ENCODE measurements around the gene LRRC27.
"Not testable (repeated sequence)": the region's sequence is repeated elsewhere in the genome, so short reads cannot be mapped to it uniquely, and the experiment has no call there.

DNA sequence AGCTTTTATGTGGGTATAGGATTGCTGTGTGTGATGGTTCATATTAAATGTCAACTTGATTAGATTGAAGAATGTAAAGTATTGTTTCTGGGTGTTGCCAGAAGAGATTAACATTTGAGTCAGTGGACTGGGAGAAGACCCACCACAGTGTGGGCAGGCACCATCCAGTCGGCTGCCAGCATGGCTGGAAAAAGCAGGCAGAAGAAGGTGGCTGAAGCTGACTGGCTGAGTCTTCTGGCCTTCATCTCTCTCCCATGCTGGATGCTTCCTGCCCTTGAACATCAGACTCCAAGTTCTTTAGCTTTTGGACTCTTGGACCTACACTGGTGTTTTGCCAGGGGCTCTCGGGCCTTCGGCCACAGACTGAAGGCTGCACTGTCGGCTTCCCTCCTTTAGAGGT lies 49.0 kb downstream of the LRRC27 start:
- TF ChIP-seq, protein P1, sequence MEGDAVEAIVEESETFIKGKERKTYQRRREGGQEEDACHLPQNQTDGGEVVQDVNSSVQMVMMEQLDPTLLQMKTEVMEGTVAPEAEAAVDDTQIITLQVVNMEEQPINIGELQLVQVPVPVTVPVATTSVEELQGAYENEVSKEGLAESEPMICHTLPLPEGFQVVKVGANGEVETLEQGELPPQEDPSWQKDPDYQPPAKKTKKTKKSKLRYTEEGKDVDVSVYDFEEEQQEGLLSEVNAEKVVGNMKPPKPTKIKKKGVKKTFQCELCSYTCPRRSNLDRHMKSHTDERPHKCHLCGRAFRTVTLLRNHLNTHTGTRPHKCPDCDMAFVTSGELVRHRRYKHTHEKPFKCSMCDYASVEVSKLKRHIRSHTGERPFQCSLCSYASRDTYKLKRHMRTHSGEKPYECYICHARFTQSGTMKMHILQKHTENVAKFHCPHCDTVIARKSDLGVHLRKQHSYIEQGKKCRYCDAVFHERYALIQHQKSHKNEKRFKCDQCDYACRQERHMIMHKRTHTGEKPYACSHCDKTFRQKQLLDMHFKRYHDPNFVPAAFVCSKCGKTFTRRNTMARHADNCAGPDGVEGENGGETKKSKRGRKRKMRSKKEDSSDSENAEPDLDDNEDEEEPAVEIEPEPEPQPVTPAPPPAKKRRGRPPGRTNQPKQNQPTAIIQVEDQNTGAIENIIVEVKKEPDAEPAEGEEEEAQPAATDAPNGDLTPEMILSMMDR (IDR thresholded peaks at IDR 0.05), result not testable (repeated sequence)
- TF ChIP-seq POLR2A (IDR thresholded peaks at IDR 0.05), result not testable (repeated sequence)
